GM19193 (cell line): ENCODE measurements around the gene S100A13.

ENCODE experiments used
- POLR2A ChIP-seq: IDR thresholded peaks from 4 replicates; pipeline ENCODE4 v1.6.1; 2011; ENCODE audit not compliant: insufficient read depth, insufficient read length; ENCODE audit errors: extremely low read depth

The S100A13 gene

GRCh38 chr1:153626904-153627714 lies at the start of gene S100A13:
TSS of gene S100A13 (minus strand) at chr1:153627505. CDS start at chr1:153626472, 1,033 bp downstream.
- TF ChIP-seq POLR2A: no peak

GRCh38 chr1:153673511-153673910 lies 46.2 kb upstream of the S100A13 start:
- no peak for TF ChIP-seq POLR2A

GRCh38 chr1:153670859-153671627 lies 43.7 kb upstream of the S100A13 start, which contains the start of gene ILF2:
TSS of gene ILF2 (minus strand) at chr1:153670993. CDS start at chr1:153670922, 71 bp downstream.
- peak; percentile 89 for TF ChIP-seq POLR2A

- no peak for TF ChIP-seq POLR2A
Observed at GRCh38 chr1:153670257-153670858, 43.1 kb upstream of the S100A13 start.

GRCh38 chr1:153669606-153670005 lies 42.3 kb upstream of the S100A13 start:
- TF ChIP-seq POLR2A: no peak

- TF ChIP-seq POLR2A: no peak
Observed at GRCh38 chr1:153667439-153667838, 40.1 kb upstream of the S100A13 start.

- no peak for TF ChIP-seq POLR2A
Observed at GRCh38 chr1:153663211-153663610, 35.9 kb upstream of the S100A13 start.

- no peak for TF ChIP-seq POLR2A
Observed at GRCh38 chr1:153662269-153662668, 35.0 kb upstream of the S100A13 start.

GRCh38 chr1:153661111-153661708 lies 33.9 kb upstream of the S100A13 start:
- no peak for TF ChIP-seq POLR2A

GRCh38 chr1:153659656-153660055 lies 32.4 kb upstream of the S100A13 start:
- no peak for TF ChIP-seq POLR2A

- no peak for TF ChIP-seq POLR2A
Observed at GRCh38 chr1:153659175-153659534, 31.9 kb upstream of the S100A13 start.

- TF ChIP-seq POLR2A: peak; percentile 90
Observed at GRCh38 chr1:153658400-153659174, 31.3 kb upstream of the S100A13 start, which contains the start of gene SNAPIN. TSS of gene SNAPIN (plus strand) at chr1:153658703. CDS start at chr1:153658744, 41 bp downstream.

GRCh38 chr1:153655333-153655732 lies 28.0 kb upstream of the S100A13 start:
- no peak for TF ChIP-seq POLR2A
